ENCODE results near the gene INSYN1. TPM values are rescaled to one million over a fixed set of nuclear protein-coding genes. Genes with fewer than 3 reads are reported as not detected.

INSYN1 gene
- total RNA-seq, 4 donors from 2014 or later, result 0.77 to 13.5 (median 6.9) TPM

DNA sequence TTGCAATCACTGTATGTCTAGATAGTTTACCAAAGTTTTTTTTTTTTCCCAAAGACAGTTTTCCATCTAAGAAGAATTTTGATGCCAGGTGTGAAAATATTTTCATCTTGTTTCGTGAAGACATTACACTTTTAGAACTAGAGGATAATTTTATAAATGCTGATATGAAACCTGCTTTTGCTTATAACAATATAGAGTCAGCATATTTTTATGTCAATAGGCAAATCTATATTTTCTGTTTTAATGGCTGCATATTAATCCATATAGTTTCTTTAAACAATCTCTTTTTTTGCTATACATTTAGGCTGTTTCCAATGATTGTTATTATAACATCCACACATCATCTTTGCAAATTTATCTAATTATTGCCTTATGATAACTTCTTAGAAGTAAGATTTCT lies 12.6 kb upstream of the INSYN1 start:
- Histone ChIP-seq H3K27ac (no peak overlapping the region), H3K9me3 (no peaks in the 10 kb centered on the region), H3K4me1 (no peaks in the 10 kb centered on the region), H3K27me3 (no peaks in the 10 kb centered on the region), H3K4me3 (no peak overlapping the region), H3K36me3 (no peaks in the 10 kb centered on the region)
- TF ChIP-seq POLR2A (IDR thresholded peaks at IDR 0.05), result no peak
- intact Hi-C loops (cut with DNase I; ENCODE audit: low total_unique reads), result no loop called here
- DNase-seq, result no peak

DNA sequence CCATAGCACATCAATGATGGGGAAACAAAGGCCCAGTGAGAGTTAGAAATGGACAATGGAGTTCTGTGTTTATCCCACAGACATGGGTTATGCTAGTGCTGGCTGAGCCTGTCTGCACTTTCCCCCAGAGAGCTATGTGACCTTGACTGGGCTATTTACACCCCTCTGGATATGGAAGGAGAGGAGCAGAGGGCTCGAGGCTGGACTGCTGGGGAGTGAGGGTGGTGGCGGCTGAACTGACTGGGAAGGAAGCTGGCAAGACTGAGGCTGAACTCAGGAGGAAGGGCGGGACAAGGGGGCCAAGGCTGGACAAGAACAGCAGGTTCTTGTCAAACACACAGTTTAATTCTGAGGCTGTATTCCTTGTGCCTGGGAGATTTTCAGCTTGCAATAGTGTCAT lies 10.8 kb upstream of the INSYN1 start:
- no peak overlapping the region for H3K27ac ChIP-seq
- no peak for DNase-seq
- intact Hi-C loops (cut with DNase I; ENCODE audit: low total_unique reads), result no loop called here

DNA sequence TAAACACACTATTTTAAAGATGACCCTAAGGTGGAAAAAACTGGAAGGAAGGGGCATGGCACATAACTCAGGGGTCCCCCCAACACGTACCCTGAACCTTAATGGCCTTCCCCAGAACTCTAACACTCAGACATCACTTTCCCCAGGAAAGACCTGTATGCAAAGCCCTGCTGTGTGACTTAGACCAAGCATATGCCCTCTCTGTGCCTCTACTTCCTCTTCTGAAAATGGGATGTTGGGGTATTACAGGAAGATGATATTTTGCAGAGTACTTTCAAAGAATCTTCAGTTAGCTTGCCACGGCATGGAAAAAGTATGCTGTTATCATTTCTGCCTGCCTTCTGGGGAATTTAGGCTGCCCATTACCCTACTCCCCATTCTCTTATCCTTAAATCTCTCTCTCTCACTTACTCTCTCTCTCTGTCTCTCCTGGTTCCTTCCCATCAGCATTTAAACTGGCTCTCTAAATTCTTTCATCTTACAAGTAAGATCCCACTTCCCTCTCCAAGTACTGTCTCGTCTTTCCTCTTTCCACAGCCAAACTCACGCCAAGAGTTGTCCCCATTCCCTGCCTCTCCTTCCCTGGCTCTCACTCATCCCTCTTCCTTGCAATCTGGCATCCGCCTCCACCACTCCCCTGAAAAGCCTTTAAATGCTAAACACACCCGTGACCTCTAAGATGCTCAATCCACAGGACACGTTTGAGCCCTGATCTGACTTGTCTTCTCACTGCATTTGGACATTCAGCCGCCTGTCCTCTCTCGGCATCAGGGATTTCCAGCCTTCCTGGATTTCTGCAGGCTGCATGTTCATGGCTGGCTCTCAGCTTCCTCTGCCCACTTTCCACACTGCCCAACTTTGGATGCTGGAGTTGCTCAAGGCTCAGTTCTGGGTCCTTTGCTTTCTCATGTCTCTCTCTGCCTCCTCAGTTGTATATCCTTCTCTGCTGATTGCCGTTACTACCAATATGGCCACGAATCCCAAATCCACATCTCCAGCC lies 7.5 kb upstream of the INSYN1 start:
- no peak for DNase-seq
- Histone ChIP-seq H3K4me1 (no peaks in the 10 kb centered on the region), H3K27ac (no peak overlapping the region), H3K27me3 (no peaks in the 10 kb centered on the region), H3K4me3 (no peak overlapping the region), H3K36me3 (no peaks in the 10 kb centered on the region), H3K9me3 (no peaks in the 10 kb centered on the region)
- intact Hi-C loops (cut with DNase I; ENCODE audit: low total_unique reads), result no loop called here
- TF ChIP-seq POLR2A (IDR thresholded peaks at IDR 0.05), result no peak
- TF ChIP-seq, protein P1, sequence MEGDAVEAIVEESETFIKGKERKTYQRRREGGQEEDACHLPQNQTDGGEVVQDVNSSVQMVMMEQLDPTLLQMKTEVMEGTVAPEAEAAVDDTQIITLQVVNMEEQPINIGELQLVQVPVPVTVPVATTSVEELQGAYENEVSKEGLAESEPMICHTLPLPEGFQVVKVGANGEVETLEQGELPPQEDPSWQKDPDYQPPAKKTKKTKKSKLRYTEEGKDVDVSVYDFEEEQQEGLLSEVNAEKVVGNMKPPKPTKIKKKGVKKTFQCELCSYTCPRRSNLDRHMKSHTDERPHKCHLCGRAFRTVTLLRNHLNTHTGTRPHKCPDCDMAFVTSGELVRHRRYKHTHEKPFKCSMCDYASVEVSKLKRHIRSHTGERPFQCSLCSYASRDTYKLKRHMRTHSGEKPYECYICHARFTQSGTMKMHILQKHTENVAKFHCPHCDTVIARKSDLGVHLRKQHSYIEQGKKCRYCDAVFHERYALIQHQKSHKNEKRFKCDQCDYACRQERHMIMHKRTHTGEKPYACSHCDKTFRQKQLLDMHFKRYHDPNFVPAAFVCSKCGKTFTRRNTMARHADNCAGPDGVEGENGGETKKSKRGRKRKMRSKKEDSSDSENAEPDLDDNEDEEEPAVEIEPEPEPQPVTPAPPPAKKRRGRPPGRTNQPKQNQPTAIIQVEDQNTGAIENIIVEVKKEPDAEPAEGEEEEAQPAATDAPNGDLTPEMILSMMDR (IDR thresholded peaks at IDR 0.05), result no peak

More for the DNA sequence above, 10.8 kb upstream of the INSYN1 start:
- Histone ChIP-seq H3K9me3 (no peaks in the 10 kb centered on the region), H3K4me1 (no peaks in the 10 kb centered on the region), H3K36me3 (no peaks in the 10 kb centered on the region), H3K27me3 (no peaks in the 10 kb centered on the region), H3K4me3 (no peak overlapping the region)
- TF ChIP-seq POLR2A (IDR thresholded peaks at IDR 0.05), result no peak
- TF ChIP-seq, protein P1 (IDR thresholded peaks at IDR 0.05), result no peak

DNA sequence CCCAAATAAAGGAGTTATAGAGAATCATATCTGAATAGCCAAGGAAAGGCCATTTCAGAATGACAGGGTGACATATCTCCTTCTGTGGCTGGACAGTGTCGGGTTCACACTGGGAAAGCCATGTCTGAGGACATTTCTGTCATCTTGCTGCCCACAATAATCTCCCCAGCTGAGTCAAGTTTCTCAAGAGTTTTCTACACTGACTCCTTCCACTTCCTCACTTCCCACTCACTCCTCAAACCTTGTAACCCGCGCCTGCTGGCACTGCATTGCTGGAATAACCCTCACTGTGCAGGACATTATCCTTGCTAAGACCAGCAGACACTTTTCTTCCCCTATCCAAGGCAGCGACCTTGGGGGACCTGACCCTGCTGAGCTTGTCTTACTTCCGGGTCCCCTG lies 5.3 kb upstream of the INSYN1 start:
- H3K4me3 ChIP-seq, result no peak overlapping the region
- intact Hi-C loops (cut with DNase I; ENCODE audit: low total_unique reads), result no loop called here
- DNase-seq, result no peak
- no peaks in the 10 kb centered on the region for H3K36me3 ChIP-seq
- H3K4me1 ChIP-seq, result no peaks in the 10 kb centered on the region
- H3K9me3 ChIP-seq, result no peaks in the 10 kb centered on the region
- no peaks in the 10 kb centered on the region for H3K27me3 ChIP-seq
- no peak overlapping the region for H3K27ac ChIP-seq
- no peak for TF ChIP-seq POLR2A (IDR thresholded peaks at IDR 0.05)
- TF ChIP-seq, protein P1 (IDR thresholded peaks at IDR 0.05), result no peak

DNA sequence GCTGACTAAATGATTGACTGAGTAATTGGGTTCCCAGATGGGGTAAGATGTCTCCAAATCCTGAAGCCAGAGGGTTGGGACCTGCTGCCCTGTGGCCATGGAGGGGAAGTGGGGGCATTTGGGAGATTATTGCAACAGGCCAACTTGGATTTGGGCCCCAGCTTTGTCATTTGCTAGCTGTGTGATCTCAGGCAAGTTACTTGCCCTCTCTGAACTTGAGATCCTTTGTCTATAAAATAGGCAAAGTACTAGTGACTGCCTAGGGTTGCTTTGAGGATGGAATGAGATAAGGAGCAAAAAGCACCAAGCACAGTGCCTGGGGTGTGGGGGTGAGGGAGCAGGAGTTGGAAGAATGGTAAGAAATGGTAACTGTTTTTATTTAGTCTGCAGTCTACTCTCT lies 4.4 kb upstream of the INSYN1 start:
- H3K36me3 ChIP-seq, result no peaks in the 10 kb centered on the region
- no peak for DNase-seq
- no peak overlapping the region for H3K27ac ChIP-seq
- H3K27me3 ChIP-seq, result no peaks in the 10 kb centered on the region
- no peaks in the 10 kb centered on the region for H3K4me1 ChIP-seq
- no peaks in the 10 kb centered on the region for H3K9me3 ChIP-seq
- H3K4me3 ChIP-seq, result no peak overlapping the region
- TF ChIP-seq, protein P1 (IDR thresholded peaks at IDR 0.05), result no peak
- no peak for TF ChIP-seq POLR2A (IDR thresholded peaks at IDR 0.05)
- intact Hi-C loops (cut with DNase I; ENCODE audit: low total_unique reads), result no loop called here

Data from uterus (tissue), 4 donors.